Right atrium auricular region (tissue), 2 donors: ENCODE data around the gene ALG12. TPM values are rescaled to one million over a fixed set of nuclear protein-coding genes. Genes with fewer than 3 reads are reported as not detected.

Source experiments
- DNase-seq: peaks from one replicate; pipeline ENCODE4 v3.0.0-alpha.2; 2019; ENCODE audit warnings: low spot score
- H3K27ac ChIP-seq, 2 donors: fragments of 200-600 bp; sonication (generic); 1 replicate in 1 of 2; 2 replicates in 1 of 2; pipeline ENCODE4 v1.5.1; 2016 to 2019
- H3K27me3 ChIP-seq, 2 donors: fragments of 200-600 bp; sonication (generic); one replicate each; pipeline versions ENCODE4 v1.5.1 to v1.6.0; 2017 to 2019
- H3K36me3 ChIP-seq: fragments of 200-600 bp; sonication (generic); one replicate; pipeline ENCODE4 v1.5.1; 2016
- H3K4me1 ChIP-seq, 2 donors: fragments of 200-600 bp; sonication (generic); one replicate each; pipeline versions ENCODE4 v1.5.1 to v1.6.0; 2017 to 2019
- H3K4me3 ChIP-seq, 2 donors: fragments of 200-600 bp; sonication (generic); 1 replicate in 1 of 2; 2 replicates in 1 of 2; pipeline ENCODE4 v1.5.1; 2017 to 2019; ENCODE audit warnings: mild to moderate bottlenecking in 1 of 2, moderate library complexity in 1 of 2
- H3K9me3 ChIP-seq, 2 donors: fragments of 200-600 bp; sonication (generic); one replicate each; pipeline ENCODE4 v1.5.1; 2019
- CTCF ChIP-seq, 2 donors: fragments of 200-600 bp; sonication (generic); IDR thresholded peaks; one replicate each; pipeline ENCODE4 v1.5.1; 2019; ENCODE audit warnings: antibody characterized with exemption in 2 of 2
- total RNA-seq, 2 donors: library from RNA; depleted of rRNA; stranded (reverse); fragments of >200 nt; gene quantifications; one replicate each; pipeline ENCODE4 v1.1.0, GENCODE V29; 2016

Gene ALG12
- total RNA-seq, 2 donors from 2014 or later, result 19.7 to 19.8 TPM

DNA sequence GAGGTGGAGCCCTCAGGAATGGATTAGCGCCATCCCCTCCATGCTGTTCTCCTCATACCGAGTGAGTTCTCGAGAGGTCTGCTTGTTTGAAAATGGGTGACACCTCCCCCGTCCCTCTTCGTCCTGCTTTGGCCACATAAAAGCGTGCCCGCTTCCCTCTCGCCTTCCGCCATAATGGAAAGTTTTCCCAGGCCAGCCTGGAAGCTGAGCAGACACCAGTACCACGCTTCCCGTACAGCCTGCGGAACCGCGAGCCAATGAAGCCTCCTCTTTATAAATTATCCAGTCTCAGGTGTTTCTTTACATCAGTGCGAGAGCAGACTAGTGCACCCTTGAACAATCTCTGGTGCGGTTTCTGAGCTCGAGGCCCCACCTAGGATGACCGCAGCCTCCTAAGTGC lies 12.8 kb downstream of the ALG12 start:
- peaks cover 41% of the 10 kb centered on the region for H3K36me3 ChIP-seq
- TF ChIP-seq CTCF (IDR thresholded peaks at IDR 0.05), result no peak
- H3K27me3 ChIP-seq, result no peaks in the 10 kb centered on the region
- DNase-seq, result no peak
- H3K4me1 ChIP-seq, result no peaks in the 10 kb centered on the region
- no peaks in the 10 kb centered on the region for H3K9me3 ChIP-seq
- H3K27ac ChIP-seq, result no peak overlapping the region
- no peak overlapping the region for H3K4me3 ChIP-seq

DNA sequence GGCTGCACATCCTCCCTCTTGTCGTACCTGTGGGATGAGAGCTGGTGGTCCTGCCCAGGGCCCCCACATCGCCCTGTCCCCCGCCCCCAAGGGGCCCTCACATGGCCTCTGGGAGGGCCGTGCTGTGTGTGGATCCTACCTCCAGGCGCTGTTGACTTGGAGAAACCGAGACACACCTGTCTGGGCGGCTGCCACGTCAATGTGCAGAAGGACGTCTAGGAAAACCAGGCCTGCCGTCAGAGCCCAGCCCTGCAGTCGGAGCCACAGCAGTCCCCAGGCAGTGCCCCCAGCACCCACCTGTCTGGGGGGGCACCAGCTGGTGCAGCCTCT lies 14.2 kb downstream of the ALG12 start:
- no peak for TF ChIP-seq CTCF (IDR thresholded peaks at IDR 0.05)
- Histone ChIP-seq H3K4me1 (no peaks in the 10 kb centered on the region), H3K27ac (no peak overlapping the region), H3K27me3 (no peaks in the 10 kb centered on the region), H3K4me3 (no peak overlapping the region), H3K36me3 (peaks cover 41% of the 10 kb centered on the region), H3K9me3 (no peaks in the 10 kb centered on the region)
- no peak for DNase-seq

DNA sequence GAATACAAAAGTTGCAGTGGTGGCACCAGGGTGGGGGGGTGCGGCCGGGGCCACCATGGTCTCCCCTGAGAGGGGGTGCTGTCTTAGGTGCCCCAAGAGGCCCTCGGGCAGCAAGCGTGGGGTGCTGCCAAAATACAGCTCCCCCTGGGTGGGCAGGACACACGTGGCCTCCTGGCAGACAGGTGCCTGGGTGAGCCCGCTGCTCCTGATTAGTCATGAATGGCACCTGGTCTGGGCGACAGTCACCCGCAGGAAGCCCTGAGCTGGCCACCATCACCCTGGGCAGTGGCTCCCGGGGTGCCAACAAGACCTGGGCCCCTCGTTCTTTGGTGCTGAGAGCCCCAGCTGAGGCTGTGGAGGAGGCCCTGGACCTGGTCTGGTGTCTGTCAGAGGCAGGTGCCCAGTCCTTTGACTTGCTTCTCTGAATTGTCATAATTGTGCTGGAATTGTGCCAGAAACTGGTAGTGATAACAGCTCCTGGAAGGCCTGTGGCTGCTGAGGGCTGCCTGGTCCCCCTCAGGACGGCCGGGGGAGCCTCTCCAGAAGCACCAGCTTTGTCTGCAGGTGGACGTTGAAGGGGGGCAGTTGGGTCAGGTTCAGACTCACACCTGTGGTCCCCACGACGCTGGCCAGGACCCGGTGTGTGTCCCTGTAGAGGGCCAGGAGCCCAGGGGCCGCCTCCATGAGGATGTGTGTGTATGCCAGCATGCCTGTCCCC lies 14.8 kb downstream of the ALG12 start:
- no peak for TF ChIP-seq CTCF (IDR thresholded peaks at IDR 0.05)
- Histone ChIP-seq H3K4me3 (no peak overlapping the region), H3K27me3 (no peaks in the 10 kb centered on the region), H3K9me3 (no peaks in the 10 kb centered on the region), H3K4me1 (no peaks in the 10 kb centered on the region), H3K27ac (no peak overlapping the region), H3K36me3 (peaks cover 39% of the 10 kb centered on the region)
- DNase-seq, result no peak

DNA sequence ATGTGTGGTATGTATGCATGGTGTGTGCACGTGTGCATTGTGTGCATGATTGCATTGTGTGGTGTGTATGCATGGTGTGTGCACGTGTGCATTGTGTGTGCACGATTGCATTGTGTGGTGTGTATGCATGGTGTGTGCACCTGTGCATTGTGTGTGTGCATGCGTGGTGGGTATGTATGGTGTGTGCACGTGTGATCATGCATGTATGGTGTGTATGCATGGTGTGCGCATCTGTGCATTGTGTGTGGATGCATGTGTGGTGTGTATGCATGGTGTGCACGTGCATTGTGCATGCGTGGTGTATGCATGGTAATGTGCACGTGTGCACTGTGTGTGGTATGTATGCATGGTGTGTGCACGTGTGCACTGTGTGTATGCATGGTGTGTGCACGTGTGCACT lies 16.8 kb downstream of the ALG12 start:
- no peak for DNase-seq
- peaks cover 28% of the 10 kb centered on the region for H3K36me3 ChIP-seq
- no peak for TF ChIP-seq CTCF (IDR thresholded peaks at IDR 0.05)
- no peaks in the 10 kb centered on the region for H3K4me1 ChIP-seq
- no peaks in the 10 kb centered on the region for H3K9me3 ChIP-seq
- no peak overlapping the region for H3K4me3 ChIP-seq
- H3K27me3 ChIP-seq, result no peaks in the 10 kb centered on the region
- no peak overlapping the region for H3K27ac ChIP-seq

- Histone ChIP-seq H3K4me3 (no peak overlapping the region), H3K9me3 (no peaks in the 10 kb centered on the region), H3K4me1 (no peaks in the 10 kb centered on the region), H3K36me3 (peaks cover 28% of the 10 kb centered on the region), H3K27me3 (no peaks in the 10 kb centered on the region), H3K27ac (no peak overlapping the region)
- no peak for DNase-seq
- TF ChIP-seq CTCF (IDR thresholded peaks at IDR 0.05), result no peak
Measured at GRCh38 chr22:49900441-49901230, 17.6 kb downstream of the ALG12 start.
